Measurements from ENCODE around the gene NOTCH2.

NOTCH2 gene

GRCh38 chr1:119874186-119874585, 195.3 kb downstream of the NOTCH2 start:
- no peak for DNase-seq (ENCODE audit: low read depth)

- peak; percentile 80 for DNase-seq (ENCODE audit: low read depth)
Observed at GRCh38 chr1:119873135-119874015, 196.1 kb downstream of the NOTCH2 start.

- peak; percentile 58 for DNase-seq (ENCODE audit: low read depth)
Observed at GRCh38 chr1:119871881-119872280, 197.6 kb downstream of the NOTCH2 start.

GRCh38 chr1:119870917-119871596, 198.4 kb downstream of the NOTCH2 start:
- peak; percentile 86 for DNase-seq (ENCODE audit: low read depth)

- DNase-seq (ENCODE audit: low read depth) = no peak
Observed at GRCh38 chr1:119869995-119870394, 199.5 kb downstream of the NOTCH2 start.

- DNase-seq (ENCODE audit: low read depth) = no peak
Observed at GRCh38 chr1:119868176-119868575, 201.3 kb downstream of the NOTCH2 start.

- no peak for DNase-seq (ENCODE audit: low read depth)
Observed at GRCh38 chr1:119866451-119866850, 203.0 kb downstream of the NOTCH2 start.

GRCh38 chr1:119865627-119866026, 203.8 kb downstream of the NOTCH2 start:
- peak; percentile 51 for DNase-seq (ENCODE audit: low read depth)

- no peak for DNase-seq (ENCODE audit: low read depth)
Observed at GRCh38 chr1:119862276-119862675, 207.2 kb downstream of the NOTCH2 start.

Measured in ELR (cell line).